GM18499 (cell line): ENCODE results near the gene RFTN1.
A peak's percentile ranks its signal among the peaks of the same experiment; 100 is the strongest.

ENCODE experiments used
- ATAC-seq: cut with Tn5 transposase; IDR thresholded peaks from one replicate; pipeline ENCODE4 v1.9.1; 2021; ENCODE audit warnings: moderate number of reproducible peaks; ENCODE audit not compliant: insufficient read depth, unreplicated experiment

RFTN1 gene

DNA sequence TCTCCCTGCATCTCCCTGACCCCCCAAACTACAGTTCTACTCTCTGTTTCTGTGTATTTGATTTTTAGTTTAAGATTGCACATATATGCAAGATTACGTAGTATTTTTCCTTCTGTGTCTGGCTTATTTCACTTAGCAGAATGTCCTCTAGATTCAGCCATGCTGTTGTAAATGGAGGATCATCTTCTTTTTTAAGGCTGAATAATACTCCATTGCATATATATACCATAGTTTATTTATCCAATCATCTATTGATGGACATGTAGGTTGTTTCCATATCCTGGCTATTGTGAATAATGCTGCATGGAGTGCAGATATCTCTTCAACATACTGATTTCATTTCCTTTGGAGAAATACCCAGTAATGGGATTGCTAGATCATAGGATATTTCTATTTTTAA lies 70.8 kb downstream of the RFTN1 start:
- no peak for ATAC-seq

DNA sequence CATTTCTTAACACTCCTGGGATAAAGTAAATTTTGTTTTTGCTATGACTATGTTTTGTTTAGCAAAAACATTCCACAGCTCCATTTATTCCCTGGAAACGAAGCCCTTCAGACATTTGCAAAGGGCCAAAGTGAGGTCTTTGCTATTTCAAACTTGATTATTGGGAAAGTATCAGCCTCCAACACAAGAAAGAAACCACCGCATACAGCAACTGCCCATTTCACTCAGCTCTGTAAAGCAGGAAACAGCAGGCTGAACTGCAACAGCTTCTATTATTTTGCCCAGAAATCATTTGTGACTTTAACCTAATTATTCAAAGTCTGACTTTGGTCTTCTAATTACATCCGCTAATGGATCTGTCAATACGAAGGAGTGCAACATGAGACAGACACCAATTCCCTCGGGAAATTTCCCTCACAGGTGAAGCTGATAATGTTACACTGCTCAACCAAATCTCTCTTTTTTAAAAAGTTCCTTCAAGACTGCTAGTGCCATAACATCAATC lies 72.1 kb downstream of the RFTN1 start:
- ATAC-seq: no peak

DNA sequence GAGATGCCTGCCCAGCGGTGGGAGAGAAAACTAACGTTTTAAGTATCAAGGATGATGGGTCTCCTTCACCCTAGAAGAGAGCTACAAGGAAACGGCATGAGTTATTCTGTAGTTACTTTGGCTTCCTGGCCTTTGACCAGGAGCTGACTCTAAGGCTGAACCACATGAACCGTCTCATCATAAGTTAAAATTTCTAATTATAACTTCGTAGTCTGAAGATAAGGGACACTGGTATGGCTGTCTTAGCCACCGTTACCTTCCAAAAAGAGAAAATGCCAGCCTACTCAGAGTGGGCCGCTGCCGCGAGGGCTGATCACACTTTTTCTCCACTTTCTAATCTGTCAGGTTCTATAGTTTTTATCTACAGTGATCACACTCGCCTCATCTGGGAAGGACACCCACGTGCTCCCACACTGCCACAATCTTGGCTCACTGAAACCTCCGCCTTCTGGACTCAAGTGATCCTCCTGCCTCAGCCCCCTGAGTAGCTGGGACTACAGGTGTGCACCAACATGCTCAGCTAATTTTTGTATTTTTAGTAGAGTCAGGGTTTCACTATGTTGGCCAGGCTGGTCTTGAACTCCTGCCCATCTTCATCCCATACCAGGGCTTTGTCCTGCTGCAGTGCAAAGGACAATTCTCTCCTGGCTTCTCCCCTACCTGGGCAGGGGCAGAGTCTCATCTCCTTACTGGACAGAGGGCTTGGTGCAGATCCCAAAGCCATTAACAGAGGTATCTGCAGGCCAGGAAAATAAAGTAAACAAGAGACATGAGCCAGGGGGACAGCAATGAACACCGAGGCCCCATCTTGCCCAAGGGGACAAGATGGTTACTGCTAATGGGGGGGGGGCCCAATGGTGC lies 73.4 kb downstream of the RFTN1 start:
- ATAC-seq: no peak

- no peak for ATAC-seq
These were observed 74.2 kb downstream of the RFTN1 start for GRCh38 chr3:16439163-16439847.

GRCh38 chr3:16437640-16438039 lies 75.9 kb downstream of the RFTN1 start:
- no peak for ATAC-seq

GRCh38 chr3:16433701-16434151 lies 79.8 kb downstream of the RFTN1 start:
- peak; percentile 78 for ATAC-seq

GRCh38 chr3:16432714-16433113 lies 80.8 kb downstream of the RFTN1 start:
- no peak for ATAC-seq

GRCh38 chr3:16430717-16431630 lies 82.5 kb downstream of the RFTN1 start:
- ATAC-seq: peak; percentile 38

GRCh38 chr3:16429086-16429485 lies 84.4 kb downstream of the RFTN1 start:
- ATAC-seq: no peak

GRCh38 chr3:16428612-16429011 lies 84.9 kb downstream of the RFTN1 start:
- no peak for ATAC-seq

GRCh38 chr3:16427103-16427965 lies 86.2 kb downstream of the RFTN1 start:
- ATAC-seq: no peak

DNA sequence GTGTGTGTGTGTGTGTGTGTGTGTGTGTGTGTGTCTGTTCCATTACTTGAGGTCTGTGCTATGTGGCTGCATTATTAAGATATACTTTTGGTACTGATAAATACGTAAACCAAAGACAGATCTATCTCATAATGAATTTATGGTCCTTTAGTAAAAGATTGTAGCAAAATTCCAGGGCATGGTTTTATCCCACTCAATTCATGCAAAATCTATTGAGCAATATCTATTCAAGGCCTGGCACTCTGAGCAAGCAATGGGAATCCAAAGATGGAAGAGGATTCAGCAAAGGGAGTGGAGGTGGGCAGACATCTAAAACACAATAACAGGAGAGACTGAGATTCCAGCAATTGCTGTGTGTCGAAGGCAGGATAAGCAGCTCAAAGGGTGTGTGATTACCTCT lies 86.8 kb downstream of the RFTN1 start:
- no peak for ATAC-seq

- no peak for ATAC-seq
These were observed 87.5 kb downstream of the RFTN1 start for GRCh38 chr3:16426029-16426400.

- ATAC-seq: no peak
These were observed 88.0 kb downstream of the RFTN1 start for GRCh38 chr3:16425398-16426028.

DNA sequence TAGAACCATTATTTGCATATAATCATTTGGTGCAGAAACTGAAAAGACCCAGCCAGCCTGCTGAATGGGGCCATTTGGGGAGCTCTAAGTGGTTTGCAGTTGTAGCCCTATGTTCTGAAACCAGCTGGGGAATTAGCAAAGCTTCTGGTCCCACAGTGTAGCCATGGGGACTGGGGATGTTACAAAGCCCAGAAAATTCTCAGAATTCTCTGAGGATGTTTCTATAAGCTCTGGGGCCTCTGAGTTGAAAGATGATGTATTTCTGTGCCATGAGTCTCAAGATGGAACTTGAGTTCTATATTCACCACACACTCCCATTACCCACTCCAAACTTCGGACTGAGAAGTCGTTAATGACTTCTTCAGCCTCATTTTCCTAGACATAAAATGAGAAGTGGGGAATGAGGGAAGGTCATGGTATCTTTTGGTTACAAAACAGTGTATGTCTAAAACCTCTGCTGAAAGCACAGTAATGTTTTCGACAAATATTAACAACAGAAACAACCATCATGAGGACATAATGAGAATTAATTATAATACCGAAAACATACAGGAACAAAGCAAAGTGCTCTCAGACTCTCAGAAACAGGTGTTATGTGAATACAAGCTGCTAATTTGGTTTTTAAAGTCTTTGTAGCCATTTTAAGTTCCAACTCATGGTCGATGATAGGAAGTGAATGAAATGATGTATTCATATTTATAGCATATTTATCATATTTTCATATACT lies 89.4 kb downstream of the RFTN1 start:
- peak; percentile 57 for ATAC-seq

DNA sequence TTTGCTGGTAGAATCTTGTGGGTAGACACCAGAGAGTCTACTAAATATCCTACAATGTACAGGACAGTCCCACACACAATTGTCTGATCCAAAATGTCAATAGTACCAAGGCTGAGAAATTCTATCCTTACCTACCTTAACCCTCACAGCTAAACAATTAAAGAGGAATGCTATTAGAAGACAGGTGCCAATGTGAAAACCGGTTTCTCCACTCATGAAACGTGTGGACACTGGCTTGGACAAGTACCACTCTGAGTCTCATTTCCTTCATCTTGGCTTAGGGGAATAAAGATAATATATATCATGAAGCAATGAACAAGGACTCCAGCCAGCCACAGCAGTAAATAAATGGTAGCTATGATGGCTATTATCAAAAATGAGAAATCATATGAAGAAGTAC lies 90.2 kb downstream of the RFTN1 start:
- ATAC-seq: no peak

DNA sequence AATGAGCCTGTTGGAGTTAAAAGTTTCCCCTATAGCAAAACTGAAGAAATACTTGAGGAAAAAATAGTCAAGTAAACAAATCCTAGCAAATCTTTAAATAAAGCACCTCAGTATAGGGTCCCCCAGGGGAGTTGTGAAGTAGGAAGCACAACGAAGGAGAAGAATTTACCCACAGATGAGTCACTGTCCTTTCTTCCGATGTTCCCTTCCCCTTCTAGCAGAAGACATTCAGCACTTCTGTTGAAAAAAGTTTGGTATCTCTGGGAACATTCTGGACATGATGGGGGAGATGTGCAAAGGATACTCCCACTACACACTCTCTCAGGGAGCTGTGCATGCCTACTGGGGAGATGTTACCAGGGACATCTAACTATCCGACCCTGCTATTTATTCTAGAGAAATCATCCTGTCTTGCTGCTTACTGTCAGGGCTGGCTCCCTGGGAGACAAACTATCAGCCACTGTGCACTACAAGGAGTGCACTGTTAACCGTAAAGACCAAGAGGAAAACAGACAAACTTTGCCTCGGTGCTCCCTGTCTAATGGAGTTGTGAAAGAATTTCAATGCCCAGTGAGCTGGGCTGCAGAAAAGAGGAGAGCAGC lies 93.8 kb downstream of the RFTN1 start:
- no peak for ATAC-seq
